Measurements from ENCODE around the gene KIFC3. TPM values are rescaled to one million over a fixed set of nuclear protein-coding genes. Genes with fewer than 3 reads are reported as not detected.

Gene KIFC3
- total and polyA plus RNA-seq, 2 donors (not counting 1 experiment from before 2014, with no cell fraction given) = 0.07 to 0.67 TPM

DNA sequence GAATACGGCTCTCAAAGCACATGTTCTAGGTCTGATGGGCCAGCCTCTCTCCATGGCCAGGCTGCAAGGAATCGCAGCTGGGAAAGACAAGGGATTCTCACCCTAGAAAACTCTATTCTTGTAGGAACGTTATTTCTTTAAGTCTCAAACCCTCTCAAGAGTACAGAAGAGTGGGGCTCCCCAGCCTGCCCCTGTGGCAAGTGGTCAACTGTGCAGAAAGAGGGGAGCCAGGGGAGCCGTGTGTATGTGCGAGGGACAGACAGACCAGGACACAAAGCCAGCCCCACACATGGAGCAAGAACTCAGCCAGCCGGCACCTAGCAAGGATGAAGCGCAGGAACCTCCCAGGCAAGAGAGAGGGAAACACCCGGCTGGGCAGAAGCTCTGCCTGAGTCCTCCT is 16.4 kb downstream of the KIFC3 start:
- H4K20me1 ChIP-seq (ENCODE audit: control insufficient read depth, insufficient read depth, low read length, poor library complexity, severe bottlenecking) = no peaks in the 10 kb centered on the region
- H3K36me3 ChIP-seq (replicated peaks in 1 of 2; ENCODE audit: control extremely low read depth in 1 of 2, control insufficient read depth in 1 of 2, extremely low read depth in 1 of 2, insufficient read depth in 2 of 2, low read length in 1 of 2) = no peaks in the 10 kb centered on the region
- no peak overlapping the region for H3K4me2 ChIP-seq (replicated peaks; ENCODE audit: low read depth, low read length, poor library complexity, severe bottlenecking)
- Mint-ChIP-seq H3K9me3 (ENCODE audit: insufficient read depth) (no peaks in the 10 kb centered on the region), H3K4me3 (no peak overlapping the region), H3K27me3 (peaks cover 7% of the 10 kb centered on the region), H3K27ac (no peak overlapping the region), H3K4me1 (no peaks in the 10 kb centered on the region)
- ChIA-PET CTCF (no interaction called here), POLR2A (interaction anchor here (0.6 kb wide), 1 partner anchor 215 kb away, joined by 6 read pairs; no protein-coding TSS in a partner anchor)
- no peak overlapping the region for H3K9ac ChIP-seq (ENCODE audit: low read length)
- H3K4me1 ChIP-seq (ENCODE audit: control insufficient read depth in 2 of 2, insufficient read depth in 2 of 2, low read length in 2 of 2) = no peaks in the 10 kb centered on the region
- 96% methylated on average over 3 of the region's 8 CpGs for WGBS (ENCODE audit: insufficient coverage)
- no peaks in the 10 kb centered on the region for H3K27me3 ChIP-seq (replicated peaks in 1 of 4; ENCODE audit: control extremely low read depth in 1 of 4, control insufficient read depth in 3 of 4, insufficient read depth in 4 of 4, low read length in 3 of 4)
- H2AFZ ChIP-seq (ENCODE audit: insufficient read depth, low read depth, low read length, poor library complexity, severe bottlenecking) = no peak overlapping the region
- DNase-seq (no peak), ATAC-seq (ENCODE audit: low read depth) (no peak)
- no peak overlapping the region for H3K27ac ChIP-seq (ENCODE audit: low read length in 2 of 2)
- TF ChIP-seq, protein P1, sequence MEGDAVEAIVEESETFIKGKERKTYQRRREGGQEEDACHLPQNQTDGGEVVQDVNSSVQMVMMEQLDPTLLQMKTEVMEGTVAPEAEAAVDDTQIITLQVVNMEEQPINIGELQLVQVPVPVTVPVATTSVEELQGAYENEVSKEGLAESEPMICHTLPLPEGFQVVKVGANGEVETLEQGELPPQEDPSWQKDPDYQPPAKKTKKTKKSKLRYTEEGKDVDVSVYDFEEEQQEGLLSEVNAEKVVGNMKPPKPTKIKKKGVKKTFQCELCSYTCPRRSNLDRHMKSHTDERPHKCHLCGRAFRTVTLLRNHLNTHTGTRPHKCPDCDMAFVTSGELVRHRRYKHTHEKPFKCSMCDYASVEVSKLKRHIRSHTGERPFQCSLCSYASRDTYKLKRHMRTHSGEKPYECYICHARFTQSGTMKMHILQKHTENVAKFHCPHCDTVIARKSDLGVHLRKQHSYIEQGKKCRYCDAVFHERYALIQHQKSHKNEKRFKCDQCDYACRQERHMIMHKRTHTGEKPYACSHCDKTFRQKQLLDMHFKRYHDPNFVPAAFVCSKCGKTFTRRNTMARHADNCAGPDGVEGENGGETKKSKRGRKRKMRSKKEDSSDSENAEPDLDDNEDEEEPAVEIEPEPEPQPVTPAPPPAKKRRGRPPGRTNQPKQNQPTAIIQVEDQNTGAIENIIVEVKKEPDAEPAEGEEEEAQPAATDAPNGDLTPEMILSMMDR (IDR thresholded peaks at IDR 0.05) = no peak
- TF ChIP-seq EZH2 (IDR thresholded peaks at IDR 0.05; ENCODE audit: borderline replicate concordance, insufficient read depth, low read depth, low read length, poor library complexity, severe bottlenecking) = no peak
- no peaks in the 10 kb centered on the region for H3K9me3 ChIP-seq (ENCODE audit: control extremely low read depth in 1 of 3, control insufficient read depth in 2 of 3, insufficient read depth in 1 of 3, low read length in 2 of 3)
- intact Hi-C loops (cut with micrococcal nuclease) = no loop called here
- no peak overlapping the region for H3K4me3 ChIP-seq (ENCODE audit: control extremely low read depth in 1 of 5, extremely low read depth in 1 of 5, insufficient read depth in 1 of 5, low read depth in 2 of 5, low read length in 4 of 5)
- H3K79me2 ChIP-seq (ENCODE audit: control insufficient read depth, insufficient read depth, low read length) = no peaks in the 10 kb centered on the region

DNA sequence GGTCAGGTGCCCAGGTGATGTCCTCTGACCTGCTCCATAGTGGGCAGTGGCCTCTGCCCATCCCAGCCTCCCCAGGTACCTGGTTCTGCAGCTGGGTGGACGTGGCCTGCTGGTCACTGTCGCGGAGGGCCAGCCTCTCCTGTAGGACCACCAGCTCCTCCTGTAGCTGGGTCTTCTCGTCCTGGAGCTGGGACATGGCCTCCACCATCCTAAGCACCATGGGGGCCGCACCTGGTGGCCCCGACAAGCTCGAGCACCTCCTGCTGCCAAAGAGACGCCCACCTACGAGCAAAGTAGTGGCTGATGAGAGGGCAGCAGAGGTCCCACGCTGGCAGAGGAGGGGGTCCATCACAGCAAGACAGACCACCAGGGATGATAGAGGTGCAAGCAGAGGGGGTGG is 16.9 kb downstream of the KIFC3 start:
- no peak for ATAC-seq (ENCODE audit: low read depth)

More for the DNA sequence above, 16.9 kb downstream of the KIFC3 start:
- H3K27ac ChIP-seq (ENCODE audit: low read length in 2 of 2) = no peak overlapping the region
- no peak overlapping the region for H3K9ac ChIP-seq (ENCODE audit: low read length)
- no peak overlapping the region for H2AFZ ChIP-seq (ENCODE audit: insufficient read depth, low read depth, low read length, poor library complexity, severe bottlenecking)
- Mint-ChIP-seq H3K27me3 (peaks cover 7% of the 10 kb centered on the region), H3K4me3 (no peak overlapping the region), H3K9me3 (ENCODE audit: insufficient read depth) (no peaks in the 10 kb centered on the region), H3K4me1 (no peaks in the 10 kb centered on the region), H3K27ac (no peak overlapping the region)
- H3K79me2 ChIP-seq (ENCODE audit: control insufficient read depth, insufficient read depth, low read length) = no peaks in the 10 kb centered on the region
- DNase-seq = no peak
- H3K4me1 ChIP-seq (ENCODE audit: control insufficient read depth in 2 of 2, insufficient read depth in 2 of 2, low read length in 2 of 2) = no peaks in the 10 kb centered on the region
- TF ChIP-seq, protein P1 (IDR thresholded peaks at IDR 0.05) = no peak
- no peak for TF ChIP-seq EZH2 (IDR thresholded peaks at IDR 0.05; ENCODE audit: borderline replicate concordance, insufficient read depth, low read depth, low read length, poor library complexity, severe bottlenecking)
- no peak overlapping the region for H3K4me3 ChIP-seq (ENCODE audit: control extremely low read depth in 1 of 5, extremely low read depth in 1 of 5, insufficient read depth in 1 of 5, low read depth in 2 of 5, low read length in 4 of 5)
- H3K9me3 ChIP-seq (ENCODE audit: control extremely low read depth in 1 of 3, control insufficient read depth in 2 of 3, insufficient read depth in 1 of 3, low read length in 2 of 3) = no peaks in the 10 kb centered on the region
- ChIA-PET POLR2A (no interaction called here), CTCF (no interaction called here)
- H4K20me1 ChIP-seq (ENCODE audit: control insufficient read depth, insufficient read depth, low read length, poor library complexity, severe bottlenecking) = no peaks in the 10 kb centered on the region
- H3K4me2 ChIP-seq (replicated peaks; ENCODE audit: low read depth, low read length, poor library complexity, severe bottlenecking) = no peak overlapping the region
- intact Hi-C loops (cut with micrococcal nuclease) = no loop called here
- no peaks in the 10 kb centered on the region for H3K27me3 ChIP-seq (replicated peaks in 1 of 4; ENCODE audit: control extremely low read depth in 1 of 4, control insufficient read depth in 3 of 4, insufficient read depth in 4 of 4, low read length in 3 of 4)
- H3K36me3 ChIP-seq (replicated peaks in 1 of 2; ENCODE audit: control extremely low read depth in 1 of 2, control insufficient read depth in 1 of 2, extremely low read depth in 1 of 2, insufficient read depth in 2 of 2, low read length in 1 of 2) = no peaks in the 10 kb centered on the region
- 91% methylated on average over 8 of the region's 10 CpGs for WGBS (ENCODE audit: insufficient coverage)
